Measurements from ENCODE around the gene TNPO1.

GRCh38 chr5:72954389-72954788 lies 137.9 kb downstream of the TNPO1 start:
- TF ChIP-seq, protein P1, sequence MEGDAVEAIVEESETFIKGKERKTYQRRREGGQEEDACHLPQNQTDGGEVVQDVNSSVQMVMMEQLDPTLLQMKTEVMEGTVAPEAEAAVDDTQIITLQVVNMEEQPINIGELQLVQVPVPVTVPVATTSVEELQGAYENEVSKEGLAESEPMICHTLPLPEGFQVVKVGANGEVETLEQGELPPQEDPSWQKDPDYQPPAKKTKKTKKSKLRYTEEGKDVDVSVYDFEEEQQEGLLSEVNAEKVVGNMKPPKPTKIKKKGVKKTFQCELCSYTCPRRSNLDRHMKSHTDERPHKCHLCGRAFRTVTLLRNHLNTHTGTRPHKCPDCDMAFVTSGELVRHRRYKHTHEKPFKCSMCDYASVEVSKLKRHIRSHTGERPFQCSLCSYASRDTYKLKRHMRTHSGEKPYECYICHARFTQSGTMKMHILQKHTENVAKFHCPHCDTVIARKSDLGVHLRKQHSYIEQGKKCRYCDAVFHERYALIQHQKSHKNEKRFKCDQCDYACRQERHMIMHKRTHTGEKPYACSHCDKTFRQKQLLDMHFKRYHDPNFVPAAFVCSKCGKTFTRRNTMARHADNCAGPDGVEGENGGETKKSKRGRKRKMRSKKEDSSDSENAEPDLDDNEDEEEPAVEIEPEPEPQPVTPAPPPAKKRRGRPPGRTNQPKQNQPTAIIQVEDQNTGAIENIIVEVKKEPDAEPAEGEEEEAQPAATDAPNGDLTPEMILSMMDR (IDR thresholded peaks at IDR 0.05): no peak
- TF ChIP-seq POLR2A (IDR thresholded peaks at IDR 0.05): no peak

Data from adrenal gland (tissue), 5 donors.